Skeletal muscle satellite cell (primary cell): ENCODE data around the gene CELF4.

Experiments used
- H3K27me3 ChIP-seq: 2 replicates; pipeline ENCODE4 v1.7.0; 2013; ENCODE audit warnings: low read length; ENCODE audit not compliant: control insufficient read depth, insufficient read depth
- H3K36me3 ChIP-seq: 2 replicates; pipeline ENCODE4 v1.7.0; 2013; ENCODE audit warnings: mild to moderate bottlenecking, control low read depth, low read length; ENCODE audit not compliant: insufficient read depth
- H3K4me1 ChIP-seq: 2 replicates; pipeline ENCODE4 v1.7.0; 2013; ENCODE audit warnings: low read length; ENCODE audit not compliant: control insufficient read depth, insufficient read depth
- H3K4me2 ChIP-seq: 2 replicates; pipeline ENCODE4 v1.7.0; 2013; ENCODE audit warnings: mild to moderate bottlenecking, low read length
- H3K4me3 ChIP-seq: 2 replicates; pipeline ENCODE4 v1.7.0; 2013; ENCODE audit warnings: low read length
- H3K9ac ChIP-seq: 2 replicates; pipeline ENCODE4 v1.7.0; 2013; ENCODE audit warnings: mild to moderate bottlenecking, low read depth, low read length, moderate library complexity
- H3K9me3 ChIP-seq: replicated peaks from 2 replicates; pipeline ENCODE4 v1.7.0; 2013; ENCODE audit warnings: mild to moderate bottlenecking, control low read depth, low read length

Gene CELF4

GRCh38 chr18:37443325-37444055 is 122.1 kb downstream of the CELF4 start:
- Histone ChIP-seq H3K4me1 (no peaks in the 10 kb centered on the region), H3K27me3 (peaks cover 48% of the 10 kb centered on the region), H3K4me3 (no peak overlapping the region), H3K9me3 (no peaks in the 10 kb centered on the region), H3K36me3 (no peaks in the 10 kb centered on the region), H3K4me2 (no peak overlapping the region), H3K9ac (no peak overlapping the region)

- Histone ChIP-seq H3K9ac (no peak overlapping the region), H3K4me1 (no peaks in the 10 kb centered on the region), H3K4me3 (no peak overlapping the region), H3K4me2 (no peak overlapping the region), H3K27me3 (peaks cover 50% of the 10 kb centered on the region), H3K9me3 (no peaks in the 10 kb centered on the region), H3K36me3 (no peaks in the 10 kb centered on the region)
These were observed 123.1 kb downstream of the CELF4 start for GRCh38 chr18:37442477-37442876.

GRCh38 chr18:37441821-37442220 is 123.8 kb downstream of the CELF4 start:
- Histone ChIP-seq H3K9ac (no peak overlapping the region), H3K9me3 (no peaks in the 10 kb centered on the region), H3K4me2 (no peak overlapping the region), H3K4me3 (no peak overlapping the region), H3K4me1 (no peaks in the 10 kb centered on the region), H3K27me3 (peaks cover 44% of the 10 kb centered on the region), H3K36me3 (no peaks in the 10 kb centered on the region)

DNA sequence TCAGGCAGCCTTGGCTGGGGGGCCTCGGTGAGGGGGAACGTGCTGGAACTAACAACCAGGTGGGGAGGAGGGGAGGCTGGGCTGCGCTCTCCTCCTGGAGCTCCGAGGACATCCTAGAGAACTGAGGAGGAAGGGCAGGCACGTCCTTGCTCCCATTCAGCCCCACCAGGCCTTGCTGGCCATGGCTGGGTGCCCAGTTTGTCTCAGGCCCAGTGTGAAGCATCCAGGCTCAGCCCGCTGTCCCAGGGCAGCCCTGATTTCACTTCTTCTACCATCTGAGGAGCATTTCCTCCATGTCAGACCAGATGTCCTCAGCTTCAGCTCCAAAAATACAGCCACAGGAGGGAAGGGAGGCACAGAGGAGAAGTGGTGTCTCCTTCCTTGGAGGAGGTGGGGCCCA is 125.4 kb downstream of the CELF4 start:
- Histone ChIP-seq H3K4me1 (no peaks in the 10 kb centered on the region), H3K9me3 (no peaks in the 10 kb centered on the region), H3K4me2 (no peak overlapping the region), H3K4me3 (no peak overlapping the region), H3K9ac (no peak overlapping the region), H3K27me3 (peaks cover 45% of the 10 kb centered on the region), H3K36me3 (no peaks in the 10 kb centered on the region)

GRCh38 chr18:37438417-37439180 is 127.0 kb downstream of the CELF4 start:
- H3K36me3 ChIP-seq = no peaks in the 10 kb centered on the region
- no peaks in the 10 kb centered on the region for H3K4me1 ChIP-seq
- no peak overlapping the region for H3K9ac ChIP-seq
- no peaks in the 10 kb centered on the region for H3K9me3 ChIP-seq
- H3K27me3 ChIP-seq = peaks cover 42% of the 10 kb centered on the region
- no peak overlapping the region for H3K4me3 ChIP-seq
- no peak overlapping the region for H3K4me2 ChIP-seq

- Histone ChIP-seq H3K9ac (no peak overlapping the region), H3K4me1 (no peaks in the 10 kb centered on the region), H3K27me3 (peaks cover 23% of the 10 kb centered on the region), H3K9me3 (no peaks in the 10 kb centered on the region), H3K4me3 (no peak overlapping the region), H3K36me3 (no peaks in the 10 kb centered on the region), H3K4me2 (no peak overlapping the region)
These were observed 129.6 kb downstream of the CELF4 start for GRCh38 chr18:37435996-37436395.

GRCh38 chr18:37435150-37435867 is 130.3 kb downstream of the CELF4 start:
- Histone ChIP-seq H3K4me3 (no peak overlapping the region), H3K4me2 (no peak overlapping the region), H3K27me3 (peaks cover 23% of the 10 kb centered on the region), H3K36me3 (no peaks in the 10 kb centered on the region), H3K4me1 (no peaks in the 10 kb centered on the region), H3K9ac (no peak overlapping the region), H3K9me3 (no peaks in the 10 kb centered on the region)

- no peaks in the 10 kb centered on the region for H3K4me1 ChIP-seq
- peaks cover 23% of the 10 kb centered on the region for H3K27me3 ChIP-seq
- no peaks in the 10 kb centered on the region for H3K36me3 ChIP-seq
- H3K9ac ChIP-seq = no peak overlapping the region
- no peak overlapping the region for H3K4me3 ChIP-seq
- H3K4me2 ChIP-seq = no peak overlapping the region
- H3K9me3 ChIP-seq = no peaks in the 10 kb centered on the region
These were observed 131.3 kb downstream of the CELF4 start for GRCh38 chr18:37434161-37434860.

DNA sequence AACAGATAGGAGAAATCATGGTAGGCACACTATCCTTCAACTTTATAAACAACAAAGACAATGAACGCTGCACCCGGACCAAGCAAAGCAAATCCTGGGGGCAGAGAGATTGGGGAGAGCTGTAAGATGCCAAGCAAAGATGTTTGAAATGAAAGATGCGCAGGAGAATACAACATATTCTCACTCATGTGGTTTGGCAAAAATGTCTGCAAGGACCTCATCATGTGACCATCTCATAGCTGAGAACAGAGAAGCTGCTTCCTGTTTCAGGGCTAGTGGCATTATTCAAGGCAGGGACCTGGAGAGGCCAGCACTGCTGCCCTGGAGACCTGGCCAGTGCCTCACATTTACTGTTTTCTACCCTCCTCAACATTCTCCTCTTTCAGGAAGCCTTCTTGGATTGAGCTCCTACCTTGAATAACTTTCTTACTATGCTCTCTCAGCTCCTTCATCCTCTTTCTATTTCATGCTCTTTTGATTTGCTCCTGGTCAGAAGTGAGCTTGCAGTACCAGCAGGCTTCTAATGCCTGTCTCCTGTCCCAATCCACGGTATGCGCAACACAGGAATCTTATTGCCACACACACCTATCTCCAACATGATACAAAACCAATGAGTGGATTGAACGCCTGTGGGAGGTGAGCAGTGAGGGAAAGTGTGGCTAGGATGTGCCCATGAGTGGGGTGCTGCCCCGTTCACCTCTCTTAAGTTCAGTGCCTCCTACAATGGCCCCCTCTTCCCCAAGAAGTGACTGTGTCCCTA is 133.0 kb downstream of the CELF4 start:
- Histone ChIP-seq H3K4me3 (no peak overlapping the region), H3K27me3 (peaks cover 16% of the 10 kb centered on the region), H3K4me1 (no peaks in the 10 kb centered on the region), H3K9ac (no peak overlapping the region), H3K36me3 (no peaks in the 10 kb centered on the region), H3K4me2 (no peak overlapping the region), H3K9me3 (no peaks in the 10 kb centered on the region)

GRCh38 chr18:37430357-37431076 is 135.1 kb downstream of the CELF4 start:
- Histone ChIP-seq H3K4me1 (no peaks in the 10 kb centered on the region), H3K4me3 (no peak overlapping the region), H3K4me2 (no peak overlapping the region), H3K27me3 (peaks cover 8% of the 10 kb centered on the region), H3K9me3 (no peaks in the 10 kb centered on the region), H3K9ac (no peak overlapping the region), H3K36me3 (no peaks in the 10 kb centered on the region)
